Measurements from ENCODE around the gene IQSEC1.

Gene IQSEC1

GRCh38 chr3:13046569-13047274 lies 26.5 kb downstream of the IQSEC1 start:
- DNase-seq: no peak

- no peak for DNase-seq
Observed at GRCh38 chr3:13045904-13046568, 27.2 kb downstream of the IQSEC1 start.

GRCh38 chr3:13045241-13045903 lies 27.9 kb downstream of the IQSEC1 start:
- DNase-seq: no peak

- DNase-seq: no peak
Observed at GRCh38 chr3:13044496-13045240, 28.6 kb downstream of the IQSEC1 start.

GRCh38 chr3:13043656-13044055 lies 29.6 kb downstream of the IQSEC1 start:
- no peak for DNase-seq

GRCh38 chr3:13042715-13043271 lies 30.4 kb downstream of the IQSEC1 start:
- DNase-seq: no peak

GRCh38 chr3:13042127-13042701 lies 31.0 kb downstream of the IQSEC1 start:
- DNase-seq: no peak

- no peak for DNase-seq
Observed at GRCh38 chr3:13041113-13041776, 32.0 kb downstream of the IQSEC1 start.

- DNase-seq: peak; percentile 67
Observed at GRCh38 chr3:13040361-13041074, 32.7 kb downstream of the IQSEC1 start.

- DNase-seq: no peak
Observed at GRCh38 chr3:13039213-13039896, 33.9 kb downstream of the IQSEC1 start.

GRCh38 chr3:13037458-13038117 lies 35.6 kb downstream of the IQSEC1 start:
- DNase-seq: no peak

- no peak for DNase-seq
Observed at GRCh38 chr3:13034861-13035260, 38.4 kb downstream of the IQSEC1 start.

- no peak for DNase-seq
Observed at GRCh38 chr3:13034109-13034800, 39.0 kb downstream of the IQSEC1 start.

GRCh38 chr3:13032206-13032605 lies 41.0 kb downstream of the IQSEC1 start:
- no peak for DNase-seq

- no peak for DNase-seq
Observed at GRCh38 chr3:13031621-13032020, 41.6 kb downstream of the IQSEC1 start.

- no peak for DNase-seq
Observed at GRCh38 chr3:13030684-13031083, 42.5 kb downstream of the IQSEC1 start.

- no peak for DNase-seq
Observed at GRCh38 chr3:13028010-13028821, 45.0 kb downstream of the IQSEC1 start.

- DNase-seq: no peak
Observed at GRCh38 chr3:13027154-13027553, 46.1 kb downstream of the IQSEC1 start.

GRCh38 chr3:13026534-13026933 lies 46.7 kb downstream of the IQSEC1 start:
- no peak for DNase-seq

Measured in activated CD8-positive, alpha-beta memory T cell treated with anti-CD3 and anti-CD28 coated beads, Interleukin-2, amount 50 U/mL, for 48 hours (primary cell).